Endothelial cell of umbilical vein (primary cell): ENCODE measurements around the gene TSPAN14. TPM values are rescaled to one million over a fixed set of nuclear protein-coding genes. Genes with fewer than 3 reads are reported as not detected.

Experiments used
- BruUV-seq: library from RNA; stranded (reverse); fragments of 400-500 nt; replicated peaks from 2 replicates; lab custom pipeline; 2021; lab: Mats Ljungman, UMichigan
- CTCF ChIA-PET: fragments of 300-600, 350-600 bp; sonication (Branson Sonifier 250); formaldehyde crosslinking; loops from one replicate; lab custom pipeline; 2021; ENCODE audit warnings: antibody characterized with exemption, inconsistent platforms; lab: Charles Lee
- POLR2A ChIA-PET: fragments of 300-600, 350-600 bp; sonication (Branson Sonifier 250); formaldehyde crosslinking; loops from one replicate; lab custom pipeline; 2021; ENCODE audit warnings: antibody characterized with exemption, inconsistent platforms; lab: Charles Lee
- DNase-seq: peaks from one replicate; pipeline ENCODE4 v3.0.0-alpha.2; 2011; ENCODE audit warnings: low read depth, low spot score
- FAIRE-seq: peaks from 2 replicates; lab custom pipeline; 2011; peaks lifted over from hg19 to GRCh38; lab: Jason Lieb, UNC
- H2AFZ ChIP-seq: 2 replicates; pipeline ENCODE4 v1.6.0; 2012; ENCODE audit warnings: low read depth, low read length, control low read depth, inconsistent platforms
- H3K27ac ChIP-seq: 2 replicates; pipeline ENCODE4 v1.5.1; 2011; ENCODE audit warnings: low read depth, mild to moderate bottlenecking, control low read depth, low read length, moderate library complexity; ENCODE audit not compliant: insufficient read depth
- H3K27me3 ChIP-seq, 2 experiments: 2 replicates each; pipeline versions ENCODE4 v1.6.0 to v1.6.1; 2011; ENCODE audit warnings: low read length in 2 of 2, mixed read lengths in 1 of 2; ENCODE audit not compliant: control insufficient read depth in 2 of 2, insufficient read depth in 2 of 2
- H3K36me3 ChIP-seq, 2 experiments: 2 replicates in 1 of 2; 3 replicates in 1 of 2; pipeline ENCODE4 v1.5.1; 2011; ENCODE audit warnings: low read length in 2 of 2, mild to moderate bottlenecking in 1 of 2, moderate library complexity in 1 of 2; ENCODE audit not compliant: control insufficient read depth in 2 of 2, insufficient read depth in 2 of 2; ENCODE audit errors: extremely low read depth in 1 of 2
- H3K4me1 ChIP-seq: 3 replicates; pipeline ENCODE4 v1.5.1; 2011; ENCODE audit warnings: mild to moderate bottlenecking, low read length; ENCODE audit not compliant: control insufficient read depth, insufficient read depth; ENCODE audit errors: extremely low read depth
- H3K4me2 ChIP-seq: 2 replicates; pipeline ENCODE4 v1.6.1; 2011; ENCODE audit warnings: low read length, control low read depth, mixed read lengths; ENCODE audit not compliant: insufficient read depth
- H3K4me3 ChIP-seq, 3 experiments: fragments of 200-600 bp in 1 of 3; sonication (generic), shearing (Covaris generic) in 1 of 3; replicated peaks in 1 of 3; 2 replicates each; pipeline ENCODE4 v1.5.1; 2011 to 2016; ENCODE audit warnings: control low read depth in 3 of 3, low read length in 3 of 3, mild to moderate bottlenecking in 2 of 3, inconsistent platforms in 1 of 3, low read depth in 1 of 3, moderate library complexity in 1 of 3; ENCODE audit not compliant: insufficient read depth in 1 of 3
- H3K79me2 ChIP-seq: 2 replicates; pipeline ENCODE4 v1.6.0; 2012; ENCODE audit warnings: low read length, inconsistent platforms; ENCODE audit not compliant: control insufficient read depth, insufficient read depth
- H3K9ac ChIP-seq: replicated peaks from 2 replicates; pipeline ENCODE3; 2011; ENCODE audit warnings: low read length, control low read depth; ENCODE audit not compliant: insufficient read depth; ENCODE audit errors: extremely low read depth
- H3K9me1 ChIP-seq: replicated peaks from 3 replicates; pipeline ENCODE4 v1.6.0; 2011; ENCODE audit warnings: mild to moderate bottlenecking, low read length; ENCODE audit not compliant: control insufficient read depth, insufficient read depth; ENCODE audit errors: extremely low read depth
- H3K9me3 ChIP-seq: replicated peaks from 2 replicates; pipeline ENCODE4 v1.5.1; 2012; ENCODE audit warnings: low read length, inconsistent platforms; ENCODE audit not compliant: control insufficient read depth, insufficient read depth
- H4K20me1 ChIP-seq: replicated peaks from 2 replicates; pipeline ENCODE3; 2011; ENCODE audit warnings: mild to moderate bottlenecking, low read length; ENCODE audit not compliant: control insufficient read depth, insufficient read depth; ENCODE audit errors: extremely low read depth
- CTCF ChIP-seq, 2 donors: IDR thresholded peaks; 1 replicate in 1 of 2; 2 replicates in 1 of 2; pipeline ENCODE4 v1.5.1; 2011; ENCODE audit warnings: low read length in 2 of 2, mild to moderate bottlenecking in 2 of 2, moderate library complexity in 2 of 2, control low read depth in 1 of 2, inconsistent platforms in 1 of 2, low read depth in 1 of 2; ENCODE audit not compliant: insufficient read depth in 1 of 2; ENCODE audit errors: extremely low read depth in 1 of 2
- EZH2 ChIP-seq: IDR thresholded peaks from 2 replicates; pipeline ENCODE4 v1.6.1; 2012; ENCODE audit warnings: borderline replicate concordance, low read depth, mild to moderate bottlenecking, moderate library complexity, low read length, inconsistent platforms; ENCODE audit not compliant: severe bottlenecking
- FOS ChIP-seq: IDR thresholded peaks from 2 replicates; pipeline ENCODE4 v1.6.1; 2011; ENCODE audit warnings: mild to moderate bottlenecking, low read length, moderate library complexity, borderline replicate concordance; ENCODE audit not compliant: insufficient read depth
- GATA2 ChIP-seq: IDR thresholded peaks from 2 replicates; pipeline ENCODE4 v1.7.0; 2011; ENCODE audit warnings: low read depth, mild to moderate bottlenecking, moderate library complexity, mixed read lengths, low read length; ENCODE audit not compliant: insufficient read length, insufficient read depth
- JUN ChIP-seq: IDR thresholded peaks from 2 replicates; pipeline ENCODE4 v1.6.1; 2011; ENCODE audit warnings: borderline replicate concordance, low read depth; ENCODE audit not compliant: insufficient read length, insufficient read depth
- MYC ChIP-seq: IDR thresholded peaks from one replicate; pipeline ENCODE4 v1.6.1; 2011; ENCODE audit warnings: mild to moderate bottlenecking, low read depth, low read length
- POLR2A ChIP-seq: IDR thresholded peaks from 2 replicates; pipeline ENCODE4 v1.6.1; 2012; ENCODE audit warnings: low read depth, mild to moderate bottlenecking, control low read depth, low read length
- POLR2AphosphoS5 ChIP-seq: IDR thresholded peaks from 2 replicates; pipeline ENCODE4 v1.6.1; 2012; ENCODE audit warnings: low read depth, mild to moderate bottlenecking, control low read depth, low read length, moderate library complexity; ENCODE audit not compliant: insufficient read depth
- dilution Hi-C: fragments of 300-500 bp; cut with MboI; formaldehyde crosslinking; loops from one replicate; pipeline ENCODE4 v1.15.0; 2019; ENCODE audit warnings: low sequenced_read_pairs; ENCODE audit not compliant: extremely low pct_ligation_motif_present
- intact Hi-C: fragments of 100-400 bp; cut with micrococcal nuclease; formaldehyde crosslinking; loops from one replicate; pipeline ENCODE4 v1.10.0; 2022
- polyA plus RNA-seq, 4 experiments: library from polyadenylated mRNA; depleted of rRNA in 3 of 4; stranded (reverse) in 3 of 4; unstranded in 1 of 4; fragments of >200 nt; gene quantifications; 2 replicates each; pipeline versions ENCODE4 v1.2.1 to v1.2.3, GENCODE V29; 2011 to 2012; ENCODE audit warnings: missing spikeins in 1 of 4
- total RNA-seq: library from RNA; stranded (reverse); gene quantifications from 2 replicates; pipeline ENCODE4 v1.2.3, GENCODE V29; 2021
- TF ChIP-seq, protein P1 (sequence below): IDR thresholded peaks from 2 replicates; pipeline ENCODE4 v1.6.1; 2011; ENCODE audit not compliant: insufficient read depth, insufficient read length

The TSPAN14 gene
- total and polyA plus RNA-seq, 2 donors (not counting 3 experiments of a cell fraction or from before 2014, with no cell fraction given): 210 to 242 TPM

GRCh38 chr10:80452069-80452468 is 2.0 kb upstream of the TSPAN14 start:
- Histone ChIP-seq H3K4me1 (peaks cover 24% of the 10 kb centered on the region), H3K36me3 (no peaks in the 10 kb centered on the region), H3K9ac (no peak overlapping the region), H3K4me2 (no peak overlapping the region), H3K79me2 (peaks cover 34% of the 10 kb centered on the region), H4K20me1 (peaks cover 2% of the 10 kb centered on the region), H3K9me1 (no peaks in the 10 kb centered on the region), H2AFZ (no peak overlapping the region), H3K27me3 (no peaks in the 10 kb centered on the region), H3K4me3 (no peak overlapping the region), H3K9me3 (no peaks in the 10 kb centered on the region), H3K27ac (no peak overlapping the region)
- CTCF ChIA-PET: interaction anchor here (2.1 to 37.4 kb wide), 2 partner anchors 8 to 54 kb away, joined by 18 to 1118 read pairs; no protein-coding TSS in a partner anchor
- BruUV-seq: no TSS peak
- POLR2A ChIA-PET: interaction anchor here (0.9 kb wide), 1 partner anchor 49 kb away, joined by 3 read pairs; no protein-coding TSS in a partner anchor
- dilution Hi-C loops: no loop called here
- TF ChIP-seq EZH2: no peak
- no peak for TF ChIP-seq MYC
- TF ChIP-seq FOS: no peak
- TF ChIP-seq GATA2: no peak
- no peak for TF ChIP-seq CTCF (IDR thresholded peaks at IDR 0.05; ENCODE audit: extremely low read depth in 1 of 2, insufficient read depth in 1 of 2, low read depth in 1 of 2, low read length in 2 of 2)
- no peak for TF ChIP-seq POLR2AphosphoS5
- TF ChIP-seq, protein P1, sequence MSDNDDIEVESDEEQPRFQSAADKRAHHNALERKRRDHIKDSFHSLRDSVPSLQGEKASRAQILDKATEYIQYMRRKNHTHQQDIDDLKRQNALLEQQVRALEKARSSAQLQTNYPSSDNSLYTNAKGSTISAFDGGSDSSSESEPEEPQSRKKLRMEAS: no peak
- no peak for TF ChIP-seq POLR2A
- TF ChIP-seq JUN: no peak
- FAIRE-seq (no peak), DNase-seq (no peak)
- intact Hi-C loops: no loop called here
